ENCODE data around the gene RPL18A.

GRCh38 chr19:17886515-17886914 lies 26.8 kb downstream of the RPL18A start:
- TF ChIP-seq CTCF (IDR thresholded peaks at IDR 0.05), result no peak
- TF ChIP-seq POLR2A (IDR thresholded peaks at IDR 0.05), result no peak
